Caco-2 (cell line): Measurements from ENCODE around the gene PIP4K2A. TPM values are rescaled to one million over a fixed set of nuclear protein-coding genes. Genes with fewer than 3 reads are reported as not detected.

Experiments used
- BruUV-seq: library from RNA; stranded (reverse); fragments of 400-500 nt; replicated peaks from 2 replicates; lab custom pipeline; 2021; lab: Mats Ljungman, UMichigan
- CTCF ChIA-PET: fragments of 300-600 bp; sonication (Branson Sonifier 250); formaldehyde crosslinking; loops from one replicate; lab custom pipeline; 2022; ENCODE audit warnings: antibody characterized with exemption; lab: Charles Lee
- POLR2A ChIA-PET: fragments of 300-600 bp; sonication (Branson Sonifier 250); formaldehyde crosslinking; loops from one replicate; lab custom pipeline; 2022; ENCODE audit warnings: antibody characterized with exemption; lab: Charles Lee
- DNase-seq, 2 experiments: peaks; one replicate each; pipeline versions ENCODE4 v3.0.0 to v3.0.0-alpha.2; 2020 to 2022
- H3K27me3 ChIP-seq: replicated peaks from 2 replicates; pipeline ENCODE4 v1.6.0; 2011; ENCODE audit warnings: low read length; ENCODE audit not compliant: control insufficient read depth, insufficient read depth
- H3K36me3 ChIP-seq: 2 replicates; pipeline ENCODE4 v1.5.1; 2011; ENCODE audit warnings: low read length; ENCODE audit not compliant: control insufficient read depth, insufficient read depth
- H3K4me1 ChIP-seq: fragments of 250-450 bp; sonication (Bioruptor Pico); 2 replicates; pipeline ENCODE4 v1.5.1; 2020; ENCODE audit warnings: mild to moderate bottlenecking
- H3K4me3 ChIP-seq: 2 replicates; pipeline ENCODE4 v1.5.1; 2011; ENCODE audit warnings: low read depth, mild to moderate bottlenecking, control low read depth, low read length
- H3K9me3 ChIP-seq: fragments of 250-450 bp; sonication (Bioruptor Pico); 2 replicates; pipeline ENCODE4 v1.5.1; 2020; ENCODE audit warnings: mild to moderate bottlenecking, moderate library complexity
- H3K27ac Mint-ChIP-seq: one replicate; pipeline ENCODE4 v1.8.0; 2022; ENCODE audit warnings: mixed read lengths; ENCODE audit not compliant: unreplicated experiment
- H3K27me3 Mint-ChIP-seq: one replicate; pipeline ENCODE4 v1.8.0; 2022; ENCODE audit warnings: mixed read lengths; ENCODE audit not compliant: insufficient read depth, unreplicated experiment
- H3K36me3 Mint-ChIP-seq: one replicate; pipeline ENCODE4 v1.8.0; 2022; ENCODE audit warnings: mild to moderate bottlenecking, mixed read lengths; ENCODE audit not compliant: insufficient read depth, unreplicated experiment
- H3K4me1 Mint-ChIP-seq: one replicate; pipeline ENCODE4 v1.8.0; 2022; ENCODE audit warnings: low read depth, mixed read lengths; ENCODE audit not compliant: unreplicated experiment
- H3K4me3 Mint-ChIP-seq: one replicate; pipeline ENCODE4 v1.8.0; 2022; ENCODE audit warnings: mild to moderate bottlenecking, moderate library complexity, mixed read lengths; ENCODE audit not compliant: unreplicated experiment
- H3K9me3 Mint-ChIP-seq: one replicate; pipeline ENCODE4 v1.8.0; 2022; ENCODE audit warnings: mixed read lengths; ENCODE audit not compliant: unreplicated experiment
- CTCF ChIP-seq, 2 experiments: fragments of 200-600 bp in 1 of 2; IDR thresholded peaks; 1 replicate in 1 of 2; 2 replicates in 1 of 2; pipeline versions ENCODE4 v1.5.1 to v1.8.0; 2011 to 2022; ENCODE audit warnings: antibody characterized with exemption in 1 of 2, control low read depth in 1 of 2, inconsistent platforms in 1 of 2, low read depth in 1 of 2, low read length in 1 of 2, mild to moderate bottlenecking in 1 of 2, moderate library complexity in 1 of 2; ENCODE audit not compliant: insufficient read depth in 1 of 2, severe bottlenecking in 1 of 2, unreplicated experiment in 1 of 2
- intact Hi-C: fragments of 100-400 bp; cut with micrococcal nuclease; formaldehyde crosslinking; loops from one replicate; pipeline ENCODE4 v1.10.0; 2022; ENCODE audit not compliant: unreplicated experiment
- total RNA-seq: library from RNA; stranded (reverse); gene quantifications from 2 replicates; pipeline ENCODE4 v1.2.3, GENCODE V29; 2022

PIP4K2A gene
- total RNA-seq, 1 experiment from 2014 or later = 26.9 TPM

GRCh38 chr10:22570733-22571430 lies 143.5 kb downstream of the PIP4K2A start:
- H3K9me3 Mint-ChIP-seq = no peaks in the 10 kb centered on the region

GRCh38 chr10:22570234-22570633 lies 144.1 kb downstream of the PIP4K2A start:
- CTCF ChIA-PET = no interaction called here
- BruUV-seq = no TSS peak
- TF ChIP-seq CTCF (IDR thresholded peaks at IDR 0.05; ENCODE audit: insufficient read depth in 1 of 2, low read depth in 1 of 2, low read length in 1 of 2, severe bottlenecking in 1 of 2, unreplicated experiment in 1 of 2) = no peak

More at GRCh38 chr10:22570733-22571430, 143.5 kb downstream of the PIP4K2A start:
- Histone ChIP-seq H3K9me3 (no peaks in the 10 kb centered on the region), H3K27me3 (no peaks in the 10 kb centered on the region), H3K36me3 (no peaks in the 10 kb centered on the region), H3K4me3 (no peak overlapping the region), H3K4me1 (no peaks in the 10 kb centered on the region)
- CTCF ChIA-PET = no interaction called here
- intact Hi-C loops = loop anchor here (5.0 kb wide), 1 partner anchor 496 kb away; no protein-coding TSS in a partner anchor
- POLR2A ChIA-PET = no interaction called here
- H3K27me3 Mint-ChIP-seq = no peaks in the 10 kb centered on the region
- H3K4me1 Mint-ChIP-seq = no peaks in the 10 kb centered on the region
- peaks cover 14% of the 10 kb centered on the region for H3K36me3 Mint-ChIP-seq
- no peak for DNase-seq
- TF ChIP-seq CTCF (IDR thresholded peaks at IDR 0.05; ENCODE audit: insufficient read depth in 1 of 2, low read depth in 1 of 2, low read length in 1 of 2, severe bottlenecking in 1 of 2, unreplicated experiment in 1 of 2) = no peak
- BruUV-seq = no TSS peak
- peak overlapping the region; percentile 32 for H3K27ac Mint-ChIP-seq
- no peak overlapping the region for H3K4me3 Mint-ChIP-seq

GRCh38 chr10:22568928-22569327 lies 145.4 kb downstream of the PIP4K2A start:
- H3K4me3 ChIP-seq = no peak overlapping the region
- no TSS peak for BruUV-seq
- no peak overlapping the region for H3K4me3 Mint-ChIP-seq
- H3K27ac Mint-ChIP-seq = no peak overlapping the region
- intact Hi-C loops = loop anchor here (10.0 kb wide), 1 partner anchor 244 kb away; the partner anchor contains the start of gene BMI1
- POLR2A ChIA-PET = no interaction called here
- no peak for DNase-seq
- no peaks in the 10 kb centered on the region for H3K9me3 ChIP-seq
- no peaks in the 10 kb centered on the region for H3K4me1 ChIP-seq
- CTCF ChIA-PET = no interaction called here
- no peak for TF ChIP-seq CTCF (IDR thresholded peaks at IDR 0.05; ENCODE audit: insufficient read depth in 1 of 2, low read depth in 1 of 2, low read length in 1 of 2, severe bottlenecking in 1 of 2, unreplicated experiment in 1 of 2)
- no peaks in the 10 kb centered on the region for H3K27me3 Mint-ChIP-seq
- H3K36me3 Mint-ChIP-seq = peaks cover 14% of the 10 kb centered on the region
- no peaks in the 10 kb centered on the region for H3K9me3 Mint-ChIP-seq
- H3K27me3 ChIP-seq = no peaks in the 10 kb centered on the region
- no peaks in the 10 kb centered on the region for H3K4me1 Mint-ChIP-seq
- no peaks in the 10 kb centered on the region for H3K36me3 ChIP-seq

More at GRCh38 chr10:22570234-22570633, 144.1 kb downstream of the PIP4K2A start:
- Mint-ChIP-seq H3K4me3 (no peak overlapping the region), H3K36me3 (peaks cover 14% of the 10 kb centered on the region), H3K4me1 (no peaks in the 10 kb centered on the region), H3K27me3 (no peaks in the 10 kb centered on the region), H3K27ac (peak overlapping the region; percentile 32), H3K9me3 (no peaks in the 10 kb centered on the region)
- no peak for DNase-seq
- Histone ChIP-seq H3K4me1 (no peaks in the 10 kb centered on the region), H3K36me3 (no peaks in the 10 kb centered on the region), H3K27me3 (no peaks in the 10 kb centered on the region), H3K4me3 (no peak overlapping the region), H3K9me3 (no peaks in the 10 kb centered on the region)
- POLR2A ChIA-PET = no interaction called here
- intact Hi-C loops = loop anchor here (5.0 kb wide), 1 partner anchor 497 kb away; no protein-coding TSS in a partner anchor
